ACHN (cell line): ENCODE measurements around the gene PSMD1.
A peak's percentile ranks its signal among the peaks of the same experiment; 100 is the strongest.

Source experiments
- DNase-seq: peaks from one replicate; pipeline ENCODE4 v3.0.0-alpha.2; 2015
- in situ Hi-C: cut with HindIII; loops from 2 replicates; pipeline ENCODE4 v1.10.0; 2017; ENCODE audit warnings: low sequenced_read_pairs, low pct_ligation_motif_present, low pct_unique_long_range_greater_than_20kb

PSMD1 gene

GRCh38 chr2:231033147-231034132 lies 23.2 kb upstream of the PSMD1 start:
- no peak for DNase-seq
- in situ Hi-C loops, result no loop called here

- in situ Hi-C loops, result no loop called here
- no peak for DNase-seq
These were observed 22.3 kb upstream of the PSMD1 start for GRCh38 chr2:231034291-231034882.

GRCh38 chr2:231036131-231036530 lies 20.5 kb upstream of the PSMD1 start:
- in situ Hi-C loops, result no loop called here

GRCh38 chr2:231036578-231037106 lies 20.0 kb upstream of the PSMD1 start:
- no peak for DNase-seq
- in situ Hi-C loops, result no loop called here

More at GRCh38 chr2:231036131-231036530, 20.5 kb upstream of the PSMD1 start:
- DNase-seq, result no peak

- DNase-seq, result peak; percentile 22
- in situ Hi-C loops, result no loop called here
These were observed 19.4 kb upstream of the PSMD1 start, which contains the start of gene C2orf72 for GRCh38 chr2:231037202-231037730. TSS of gene C2orf72 (plus strand) at chr2:231037523. CDS start at chr2:231037566, 43 bp downstream.

GRCh38 chr2:231037731-231038482 lies 18.8 kb upstream of the PSMD1 start:
- peak; percentile 10 for DNase-seq
- in situ Hi-C loops, result no loop called here

GRCh38 chr2:231038483-231039293 lies 18.0 kb upstream of the PSMD1 start:
- in situ Hi-C loops, result no loop called here
- DNase-seq, result no peak

GRCh38 chr2:231039294-231039664 lies 17.4 kb upstream of the PSMD1 start:
- no peak for DNase-seq
- in situ Hi-C loops, result no loop called here

GRCh38 chr2:231039821-231040364 lies 16.8 kb upstream of the PSMD1 start:
- DNase-seq, result no peak
- in situ Hi-C loops, result no loop called here

GRCh38 chr2:231041061-231041689 lies 15.5 kb upstream of the PSMD1 start:
- in situ Hi-C loops, result no loop called here

GRCh38 chr2:231043796-231044195 lies 12.9 kb upstream of the PSMD1 start:
- DNase-seq, result no peak
- in situ Hi-C loops, result no loop called here

More at GRCh38 chr2:231041061-231041689, 15.5 kb upstream of the PSMD1 start:
- no peak for DNase-seq

- in situ Hi-C loops, result no loop called here
- DNase-seq, result no peak
These were observed 9.8 kb upstream of the PSMD1 start for GRCh38 chr2:231046916-231047273.

- in situ Hi-C loops, result no loop called here
These were observed 9.3 kb upstream of the PSMD1 start for GRCh38 chr2:231047274-231047922.

GRCh38 chr2:231047923-231048915 lies 8.4 kb upstream of the PSMD1 start:
- in situ Hi-C loops, result no loop called here
- no peak for DNase-seq

More at GRCh38 chr2:231047274-231047922, 9.3 kb upstream of the PSMD1 start:
- no peak for DNase-seq

- in situ Hi-C loops, result no loop called here
- DNase-seq, result no peak
These were observed 7.2 kb upstream of the PSMD1 start for GRCh38 chr2:231049286-231050017.
